Prostate gland (tissue), 2 donors: Measurements from ENCODE around the gene CORIN.

Experiments used
- CTCF ChIP-seq, 4 experiments: fragments of 200-600 bp in 2 of 4; fragments of 450-650 bp in 2 of 4; sonication (generic) in 2 of 4; IDR thresholded peaks; 1 replicate in 3 of 4; 2 replicates in 1 of 4; pipeline ENCODE4 v1.5.1; 2016 to 2019; ENCODE audit warnings: antibody characterized with exemption in 4 of 4, mild to moderate bottlenecking in 2 of 4, moderate library complexity in 2 of 4
- POLR2A ChIP-seq: fragments of 450-650 bp; IDR thresholded peaks from one replicate; pipeline ENCODE4 v1.6.1; 2016; ENCODE audit warnings: antibody characterized with exemption, mild to moderate bottlenecking

- TF ChIP-seq CTCF (IDR thresholded peaks at IDR 0.05) (no peak), POLR2A (no peak)
These were observed 20.1 kb upstream of the CORIN start for GRCh38 chr4:47858006-47858405.
